SU-DHL-6 (cell line): ENCODE data around the gene LRFN2.

ENCODE experiments used
- CTCF ChIP-seq: fragments of 200-600 bp; sonication (generic); IDR thresholded peaks from one replicate; pipeline ENCODE4 v1.5.1; 2017; ENCODE audit warnings: antibody characterized with exemption, mild to moderate bottlenecking, low read length, moderate library complexity; ENCODE audit not compliant: insufficient read depth, poor library complexity, severe bottlenecking
- EZH2phosphoT487 ChIP-seq: fragments of 200-600 bp; sonication (generic), shearing (Covaris generic); conservative IDR thresholded peaks from 2 replicates; pipeline ENCODE4 v1.6.1; 2018; ENCODE audit warnings: mild to moderate bottlenecking, antibody characterized with exemption, low read length, moderate library complexity, mixed read lengths

DNA sequence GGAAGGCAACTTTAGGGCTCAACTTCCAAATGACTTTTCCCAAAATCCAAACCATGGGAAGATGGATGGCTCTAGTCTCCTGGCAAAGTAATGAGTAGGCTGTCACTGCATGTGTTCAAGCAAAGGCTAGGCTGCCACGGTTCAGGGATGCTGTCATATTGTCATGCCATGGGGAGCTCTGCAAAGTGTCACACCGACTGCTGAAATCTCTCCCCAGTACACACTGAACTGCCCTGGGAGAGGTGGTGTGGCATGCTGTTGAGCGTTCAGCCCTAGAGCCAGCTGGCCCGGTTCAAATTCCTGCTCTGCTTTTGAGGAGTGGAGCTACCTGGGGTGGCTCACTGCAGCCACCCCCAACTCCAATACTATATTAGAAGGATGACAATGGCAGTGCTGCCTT, 115.9 kb downstream of the LRFN2 start:
- no peak for TF ChIP-seq CTCF
- TF ChIP-seq EZH2phosphoT487: no peak
